PFSK-1 (cell line): ENCODE data around the gene SUDS3.

Source experiments
- POLR2AphosphoS5 ChIP-seq: IDR thresholded peaks from 2 replicates; pipeline ENCODE4 v1.6.1; 2012; ENCODE audit warnings: low read depth, mild to moderate bottlenecking, control low read depth, low read length, moderate library complexity
- TF ChIP-seq, protein P1 (sequence below), 2 experiments: IDR thresholded peaks; 2 replicates each; pipeline versions ENCODE4 v1.6.1 to v1.8.0; 2011 to 2012; ENCODE audit warnings: low read depth in 2 of 2, low read length in 2 of 2, control low read depth in 1 of 2, inconsistent platforms in 1 of 2, mild to moderate bottlenecking in 1 of 2, moderate library complexity in 1 of 2; ENCODE audit not compliant: insufficient read depth in 1 of 2

DNA sequence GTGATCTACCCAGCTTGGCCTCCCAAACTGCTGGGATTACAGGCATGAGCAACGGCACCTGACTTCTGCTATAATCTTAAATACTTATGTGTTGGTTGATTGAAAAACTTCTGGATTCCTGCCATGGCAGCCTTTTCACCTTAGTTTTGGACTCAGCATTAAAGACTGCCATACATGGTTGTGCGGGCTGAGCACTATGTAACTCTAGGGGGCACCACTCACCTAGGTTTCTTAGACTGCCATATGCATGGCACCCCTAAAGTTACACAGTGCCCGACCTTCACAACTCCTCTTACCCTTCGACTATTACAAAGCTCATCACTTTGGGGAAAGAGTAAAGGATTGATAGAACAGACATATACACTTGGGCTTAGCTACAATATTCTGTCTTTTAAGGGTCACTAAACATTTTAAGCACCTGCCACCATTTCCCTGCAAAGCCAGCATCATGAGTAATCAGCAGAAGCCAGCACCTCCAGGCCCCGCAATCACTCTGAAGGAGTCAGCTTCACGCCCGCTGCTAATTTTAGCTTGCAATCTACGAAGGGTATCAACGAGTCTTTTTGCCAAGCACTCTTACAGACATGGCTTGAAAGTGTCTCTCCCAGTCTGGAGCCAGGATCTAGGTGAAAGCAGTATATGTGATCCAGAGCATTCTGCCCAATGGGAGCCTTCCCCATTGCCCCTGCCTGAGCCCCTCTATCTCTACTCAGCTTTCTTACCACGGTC lies 59.8 kb downstream of the SUDS3 start:
- no peak for TF ChIP-seq POLR2AphosphoS5
- TF ChIP-seq, protein P1, sequence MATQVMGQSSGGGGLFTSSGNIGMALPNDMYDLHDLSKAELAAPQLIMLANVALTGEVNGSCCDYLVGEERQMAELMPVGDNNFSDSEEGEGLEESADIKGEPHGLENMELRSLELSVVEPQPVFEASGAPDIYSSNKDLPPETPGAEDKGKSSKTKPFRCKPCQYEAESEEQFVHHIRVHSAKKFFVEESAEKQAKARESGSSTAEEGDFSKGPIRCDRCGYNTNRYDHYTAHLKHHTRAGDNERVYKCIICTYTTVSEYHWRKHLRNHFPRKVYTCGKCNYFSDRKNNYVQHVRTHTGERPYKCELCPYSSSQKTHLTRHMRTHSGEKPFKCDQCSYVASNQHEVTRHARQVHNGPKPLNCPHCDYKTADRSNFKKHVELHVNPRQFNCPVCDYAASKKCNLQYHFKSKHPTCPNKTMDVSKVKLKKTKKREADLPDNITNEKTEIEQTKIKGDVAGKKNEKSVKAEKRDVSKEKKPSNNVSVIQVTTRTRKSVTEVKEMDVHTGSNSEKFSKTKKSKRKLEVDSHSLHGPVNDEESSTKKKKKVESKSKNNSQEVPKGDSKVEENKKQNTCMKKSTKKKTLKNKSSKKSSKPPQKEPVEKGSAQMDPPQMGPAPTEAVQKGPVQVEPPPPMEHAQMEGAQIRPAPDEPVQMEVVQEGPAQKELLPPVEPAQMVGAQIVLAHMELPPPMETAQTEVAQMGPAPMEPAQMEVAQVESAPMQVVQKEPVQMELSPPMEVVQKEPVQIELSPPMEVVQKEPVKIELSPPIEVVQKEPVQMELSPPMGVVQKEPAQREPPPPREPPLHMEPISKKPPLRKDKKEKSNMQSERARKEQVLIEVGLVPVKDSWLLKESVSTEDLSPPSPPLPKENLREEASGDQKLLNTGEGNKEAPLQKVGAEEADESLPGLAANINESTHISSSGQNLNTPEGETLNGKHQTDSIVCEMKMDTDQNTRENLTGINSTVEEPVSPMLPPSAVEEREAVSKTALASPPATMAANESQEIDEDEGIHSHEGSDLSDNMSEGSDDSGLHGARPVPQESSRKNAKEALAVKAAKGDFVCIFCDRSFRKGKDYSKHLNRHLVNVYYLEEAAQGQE (IDR thresholded peaks at IDR 0.05; ENCODE audit: insufficient read depth in 1 of 2, low read depth in 2 of 2, low read length in 2 of 2) = no peak
